GM18505 (cell line): Measurements from ENCODE around the gene SECISBP2.

Source experiments
- ATAC-seq: cut with Tn5 transposase; IDR thresholded peaks from one replicate; pipeline ENCODE4 v1.9.1; 2021; ENCODE audit not compliant: unreplicated experiment
- POLR2A ChIP-seq: IDR thresholded peaks from 4 replicates; pipeline ENCODE4 v1.6.1; 2011; ENCODE audit warnings: borderline replicate concordance; ENCODE audit not compliant: insufficient read depth, insufficient read length; ENCODE audit errors: extremely low read depth

The SECISBP2 gene

GRCh38 chr9:89379508-89380115 is 61.3 kb downstream of the SECISBP2 start:
- no peak for TF ChIP-seq POLR2A
- no peak for ATAC-seq

GRCh38 chr9:89380437-89381307 is 62.4 kb downstream of the SECISBP2 start:
- no peak for TF ChIP-seq POLR2A
- ATAC-seq = no peak

DNA sequence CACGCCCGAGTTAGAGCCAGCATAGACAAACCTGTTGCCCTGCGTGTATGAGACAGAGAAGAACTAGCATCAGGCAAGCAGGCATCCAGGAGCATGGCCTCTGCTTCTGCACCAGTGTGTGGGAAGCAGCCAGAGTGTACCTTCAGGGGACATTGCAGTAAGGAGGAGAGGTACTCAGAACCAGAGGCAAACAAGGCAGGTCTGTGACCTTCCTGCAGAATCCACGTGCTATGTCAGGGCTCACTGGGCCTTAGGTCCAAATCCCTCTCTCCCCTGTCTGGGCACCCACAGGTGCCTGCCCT is 63.0 kb downstream of the SECISBP2 start:
- peak; percentile 45 for TF ChIP-seq POLR2A
- no peak for ATAC-seq

DNA sequence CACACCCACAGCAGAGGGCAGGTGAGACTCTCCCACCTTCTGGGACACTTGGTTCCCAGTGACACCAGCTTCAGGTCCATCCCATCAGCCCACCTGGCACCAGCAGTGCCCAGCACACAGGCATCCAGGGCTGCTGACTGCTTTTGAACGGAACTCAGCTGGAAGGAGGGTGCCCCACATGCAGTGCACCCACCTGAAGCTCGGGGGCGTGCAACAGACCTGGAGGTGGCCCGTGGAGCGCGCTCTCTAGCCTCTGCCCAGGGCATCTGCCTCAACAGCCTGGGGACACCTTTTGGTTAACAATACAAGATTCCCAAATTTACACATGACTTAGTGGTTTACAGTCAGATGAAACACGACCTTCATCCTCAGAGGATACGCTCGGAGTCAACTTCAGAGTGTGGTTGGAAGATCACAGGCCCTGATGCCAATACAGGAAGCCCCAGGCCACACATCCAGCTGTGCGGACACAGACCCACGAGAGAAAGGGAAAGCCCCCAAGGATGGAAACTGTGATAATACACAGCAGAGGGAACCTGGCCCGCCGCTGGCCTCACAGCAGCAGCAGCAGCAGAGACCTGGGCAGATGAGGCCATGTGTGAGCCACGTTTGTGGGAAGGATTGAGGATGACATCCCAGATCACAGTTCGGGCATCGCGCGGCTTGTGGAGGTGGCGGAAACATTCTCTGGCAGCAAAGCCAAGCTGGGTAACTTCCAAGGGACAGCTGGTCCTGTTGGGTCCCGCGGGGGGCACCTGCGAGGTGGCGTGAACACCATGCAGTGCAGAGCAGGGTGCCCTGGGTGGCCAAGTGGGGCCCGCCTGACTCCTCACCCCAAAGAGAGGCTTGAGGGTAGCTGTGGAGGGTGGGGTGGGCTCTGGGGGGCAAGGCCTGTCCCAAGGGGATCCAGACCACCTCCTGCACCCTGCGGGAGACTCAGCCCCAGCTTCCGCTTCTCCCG is 64.0 kb downstream of the SECISBP2 start:
- TF ChIP-seq POLR2A = no peak
- no peak for ATAC-seq

- no peak for ATAC-seq
- TF ChIP-seq POLR2A = peak; percentile 13
Measured at GRCh38 chr9:89383030-89383720, 64.9 kb downstream of the SECISBP2 start.

GRCh38 chr9:89383721-89384300 is 65.5 kb downstream of the SECISBP2 start:
- ATAC-seq = no peak
- no peak for TF ChIP-seq POLR2A

DNA sequence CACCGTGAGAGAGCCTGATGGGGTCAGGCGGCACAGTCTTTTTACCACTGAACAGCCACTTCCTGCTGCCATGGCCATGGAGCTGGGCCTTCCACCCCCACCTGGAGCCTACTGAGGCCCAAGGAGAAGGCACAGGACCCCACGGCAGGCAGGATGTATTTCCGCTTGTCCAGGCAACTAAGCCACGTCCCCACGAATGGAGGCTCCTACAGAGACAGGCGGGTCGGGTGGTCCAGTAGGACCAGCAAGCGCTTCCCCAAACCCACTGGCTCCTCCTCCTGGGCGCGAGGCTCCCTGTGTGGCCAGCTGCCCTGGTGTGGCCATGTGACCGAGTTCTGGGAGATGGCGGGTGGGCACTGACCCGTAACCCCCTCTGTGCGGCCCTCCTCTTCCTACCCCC is 66.5 kb downstream of the SECISBP2 start:
- no peak for ATAC-seq
- TF ChIP-seq POLR2A = no peak

GRCh38 chr9:89386206-89386605 is 67.9 kb downstream of the SECISBP2 start:
- ATAC-seq = no peak
- TF ChIP-seq POLR2A = no peak

GRCh38 chr9:89386797-89387196 is 68.5 kb downstream of the SECISBP2 start:
- TF ChIP-seq POLR2A = no peak

GRCh38 chr9:89387197-89387849 is 69.0 kb downstream of the SECISBP2 start:
- no peak for TF ChIP-seq POLR2A
- no peak for ATAC-seq

More at GRCh38 chr9:89386797-89387196, 68.5 kb downstream of the SECISBP2 start:
- ATAC-seq = no peak

DNA sequence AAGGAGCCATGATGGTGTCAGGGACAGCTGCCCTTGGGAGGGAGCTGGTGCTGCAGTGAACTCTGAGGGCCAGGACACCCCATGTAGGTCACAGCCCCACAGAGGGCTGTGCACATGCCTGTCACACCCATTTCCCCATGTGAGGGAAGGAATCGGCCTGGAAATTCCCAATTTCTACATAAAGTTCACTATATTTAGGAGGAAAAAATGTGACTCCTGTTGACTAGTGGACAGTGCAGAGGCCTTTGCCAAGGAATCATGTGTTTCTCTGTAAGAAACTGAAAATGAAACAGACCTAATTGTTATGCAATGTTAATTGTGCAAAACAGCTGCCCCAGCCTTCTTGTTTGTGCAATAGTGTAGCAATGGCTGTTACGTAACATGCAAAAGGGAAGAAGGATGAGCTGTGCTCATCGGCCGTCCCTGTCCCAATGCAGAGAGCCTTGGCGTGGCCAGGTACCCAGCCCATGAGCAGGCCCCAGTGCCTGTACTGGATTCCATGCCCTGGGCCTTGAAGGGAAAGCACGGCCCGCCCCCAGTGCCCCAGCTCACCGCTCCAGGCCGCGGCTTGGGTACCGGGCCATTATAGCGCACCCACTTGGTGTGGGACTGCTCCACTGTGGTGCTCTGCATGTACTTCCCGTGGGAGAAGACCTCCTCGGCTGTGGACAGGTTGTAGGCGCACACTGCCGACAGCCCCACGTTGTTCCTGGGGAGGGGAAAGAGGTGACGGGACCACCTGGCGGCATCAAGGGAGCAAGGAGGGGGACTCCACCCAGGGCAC is 70.0 kb downstream of the SECISBP2 start:
- TF ChIP-seq POLR2A = no peak
- no peak for ATAC-seq

- TF ChIP-seq POLR2A = no peak
- no peak for ATAC-seq
Measured at GRCh38 chr9:89388868-89389177, 70.5 kb downstream of the SECISBP2 start.

DNA sequence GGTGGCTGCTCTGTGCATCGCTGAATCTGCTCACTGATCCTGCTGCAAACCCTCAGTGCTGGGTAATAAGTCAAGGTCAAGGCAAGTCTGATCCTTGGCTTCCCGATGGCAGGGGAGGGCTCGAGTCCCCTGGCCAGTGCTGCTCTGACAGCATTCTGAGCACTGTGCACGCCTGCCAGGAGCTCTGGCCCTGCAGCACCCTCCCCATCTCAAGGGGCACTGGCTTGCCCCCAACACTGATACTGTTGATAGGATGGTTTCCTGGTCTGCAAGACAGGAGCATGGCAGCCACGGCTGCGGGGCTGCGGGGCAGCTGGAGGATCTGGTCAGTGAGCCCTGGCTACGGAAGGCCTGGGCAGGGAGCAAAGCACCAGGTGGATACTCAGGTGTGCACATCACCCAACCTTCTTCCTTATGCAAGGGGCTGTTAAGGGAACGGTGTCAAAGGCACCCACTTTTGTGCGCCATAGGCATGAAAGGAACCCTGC is 71.8 kb downstream of the SECISBP2 start:
- peak; percentile 30 for TF ChIP-seq POLR2A
- no peak for ATAC-seq
